HL-60 (cell line): ENCODE data around the gene ARX.

ENCODE experiments used
- CTCF ChIP-seq: IDR thresholded peaks from one replicate; pipeline ENCODE4 v1.5.1; 2011; ENCODE audit warnings: low read length, control low read depth, inconsistent platforms; ENCODE audit not compliant: insufficient read depth
- GABPA ChIP-seq: IDR thresholded peaks from 2 replicates; pipeline ENCODE4 v1.6.1; 2012; ENCODE audit warnings: low read depth
- POLR2AphosphoS5 ChIP-seq: IDR thresholded peaks from 2 replicates; pipeline ENCODE4 v1.6.1; 2012; ENCODE audit warnings: low read depth
- SPI1 ChIP-seq: IDR thresholded peaks from 2 replicates; pipeline ENCODE4 v1.6.1; 2012; ENCODE audit warnings: low read depth, mild to moderate bottlenecking, borderline replicate concordance

DNA sequence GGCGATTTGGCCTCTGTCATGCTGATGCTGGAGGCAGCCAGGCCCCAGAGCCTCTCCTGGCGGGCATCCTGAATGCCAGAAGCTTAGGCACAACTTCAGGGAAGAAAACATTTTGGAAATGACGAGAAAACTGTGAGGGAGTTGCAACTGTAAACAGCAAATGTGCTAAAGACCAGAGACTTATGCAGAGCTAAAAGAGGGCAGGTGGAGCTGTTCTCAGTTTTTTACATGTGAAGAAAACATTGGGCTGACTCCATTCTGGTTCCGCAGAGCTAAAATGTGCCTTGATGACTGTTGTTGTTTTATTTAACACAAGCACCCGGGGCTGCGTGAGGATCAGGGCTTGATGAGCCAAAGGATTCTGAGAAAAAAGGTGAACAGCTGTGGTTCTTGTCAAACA is 10.8 kb upstream of the ARX start:
- TF ChIP-seq SPI1 (no peak), CTCF (no peak), POLR2AphosphoS5 (no peak), GABPA (no peak)
